Natural killer cell treated with Interleukin-12 subunit alpha and Interleukin-12 subunit beta and Interleukin-15 and Interleukin-18, amount 100 ng/mL, for 72 hours (primary cell): ENCODE results near the gene GLYR1. TPM values are rescaled to one million over a fixed set of nuclear protein-coding genes. Genes with fewer than 3 reads are reported as not detected.
"Not testable (repeated sequence)": the region's sequence is repeated elsewhere in the genome, so short reads cannot be mapped to it uniquely, and the experiment has no call there.

Source experiments
- ATAC-seq, 2 donors: fragments of 150-1000 bp; cut with Tn5 transposase in 1 of 2; sonication (Bioruptor Pico), chemical (Tn5 transposase) in 1 of 2; 2 replicates each; pipeline ENCODE4 v1.10.0; 2021
- DNase-seq: peaks from one replicate; pipeline ENCODE4 v3.0.0; 2022; ENCODE audit warnings: low spot score
- H3K27ac Mint-ChIP-seq, 2 donors: 1 replicate in 1 of 2; 2 replicates in 1 of 2; pipeline ENCODE4 v1.8.0; 2022; ENCODE audit warnings: mixed read lengths in 2 of 2, mild to moderate bottlenecking in 1 of 2, moderate library complexity in 1 of 2
- H3K27me3 Mint-ChIP-seq, 2 donors: 1 replicate in 1 of 2; 2 replicates in 1 of 2; pipeline ENCODE4 v1.8.0; 2022; ENCODE audit warnings: mixed read lengths in 2 of 2
- H3K36me3 Mint-ChIP-seq: one replicate; pipeline ENCODE4 v1.8.0; 2022; ENCODE audit warnings: mixed read lengths
- H3K4me1 Mint-ChIP-seq, 2 donors: 1 replicate in 1 of 2; 2 replicates in 1 of 2; pipeline ENCODE4 v1.8.0; 2022; ENCODE audit warnings: low read depth in 2 of 2, mixed read lengths in 2 of 2, mild to moderate bottlenecking in 1 of 2
- H3K4me3 Mint-ChIP-seq: one replicate; pipeline ENCODE4 v1.8.0; 2022; ENCODE audit warnings: mixed read lengths
- H3K9me3 Mint-ChIP-seq: 2 replicates; pipeline ENCODE4 v1.8.0; 2022; ENCODE audit warnings: mixed read lengths
- total RNA-seq, 2 donors: library from RNA; stranded (reverse); gene quantifications; one replicate each; pipeline ENCODE4 v1.2.3, GENCODE V29; 2022

Gene GLYR1
- 100 to 1,000 TPM; 126 to 156 TPM for total RNA-seq

DNA sequence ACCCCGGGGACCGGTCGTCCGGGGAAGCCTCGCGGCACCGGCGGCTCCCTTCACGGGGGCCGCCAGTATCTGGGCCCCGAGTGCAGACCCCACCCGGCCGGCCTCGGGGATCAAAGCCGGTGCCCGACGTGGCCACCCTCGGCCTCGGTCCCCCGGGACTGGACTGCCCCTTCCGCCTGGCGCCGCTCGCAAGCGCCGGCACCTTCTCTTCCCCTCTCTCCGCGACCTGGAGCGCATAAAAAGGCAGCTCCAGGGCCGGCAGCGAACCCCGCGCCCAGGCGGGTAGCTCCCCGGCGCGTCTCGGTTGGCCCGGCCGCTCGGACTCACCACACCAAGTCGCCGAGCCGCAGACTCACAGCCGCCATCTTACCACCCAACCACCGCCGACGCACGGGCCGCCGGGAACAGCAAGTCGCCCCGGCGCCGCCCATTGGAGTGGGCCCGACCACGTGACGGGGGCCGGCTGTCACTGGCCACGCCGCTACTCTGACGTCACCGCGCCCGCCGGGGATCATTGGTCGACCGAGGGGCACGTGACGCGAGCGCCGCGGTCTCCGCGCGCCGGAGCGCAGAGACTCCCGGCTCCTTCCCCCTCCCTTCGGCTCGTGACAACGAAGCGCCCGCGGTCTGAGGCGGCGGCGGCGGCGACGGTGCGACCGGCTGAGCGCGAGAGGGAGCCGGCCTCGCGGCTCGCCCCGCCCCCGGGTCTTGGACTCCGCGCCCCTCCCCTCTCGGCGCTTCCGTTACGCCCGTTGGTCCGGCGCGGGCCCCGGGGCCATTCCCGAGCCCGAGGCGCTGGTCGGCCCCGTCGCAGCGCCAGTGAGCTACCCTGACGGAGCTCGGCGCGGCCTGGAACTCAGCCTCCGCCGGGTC, at the start of gene GLYR1, which contains the start of gene UBN1:
Gene GLYR1, minus strand, starts transcription at position 388 of the 873 bp plus-strand sequence. Its CDS starts 23 bp downstream, at position 365.
Gene UBN1, plus strand, starts transcription at position 581 of the 873 bp plus-strand sequence. CDS start 5,437 bp downstream, outside the sequence.
- Mint-ChIP-seq H3K36me3 (peaks cover 11% of the 10 kb centered on the region), H3K4me1 (peaks cover 43 to 44% of the 10 kb centered on the region in 2 donors), H3K9me3 (no peaks in the 10 kb centered on the region), H3K27me3 (no peaks in the 10 kb centered on the region), H3K4me3 (peak within 1 kb of the TSS; percentile 99), H3K27ac (peak within 1 kb of the TSS; percentile 80 to 88)
- DNase-seq (peak; percentile 100), ATAC-seq (peak; percentile 95 to 97)

- H3K4me3 Mint-ChIP-seq, DNase-seq, H3K9me3 Mint-ChIP-seq, H3K27ac Mint-ChIP-seq, H3K27me3 Mint-ChIP-seq, ATAC-seq, H3K36me3 Mint-ChIP-seq, H3K4me1 Mint-ChIP-seq: not testable (repeated sequence)
Observed at GRCh38 chr16:4896761-4897160, 49.7 kb upstream of the GLYR1 start.

- H3K4me3 Mint-ChIP-seq: no peak overlapping the region
- no peak for DNase-seq
- H3K36me3 Mint-ChIP-seq: no peaks in the 10 kb centered on the region
- peaks cover 0 to 4% of the 10 kb centered on the region in 2 donors for H3K27me3 Mint-ChIP-seq
- H3K27ac Mint-ChIP-seq: no peak overlapping the region
- H3K4me1 Mint-ChIP-seq: no peaks in the 10 kb centered on the region
- H3K9me3 Mint-ChIP-seq: no peaks in the 10 kb centered on the region
- ATAC-seq: peak in 1 of 2 donors; percentile 29
Observed at GRCh38 chr16:4895366-4895765, 48.3 kb upstream of the GLYR1 start.

DNA sequence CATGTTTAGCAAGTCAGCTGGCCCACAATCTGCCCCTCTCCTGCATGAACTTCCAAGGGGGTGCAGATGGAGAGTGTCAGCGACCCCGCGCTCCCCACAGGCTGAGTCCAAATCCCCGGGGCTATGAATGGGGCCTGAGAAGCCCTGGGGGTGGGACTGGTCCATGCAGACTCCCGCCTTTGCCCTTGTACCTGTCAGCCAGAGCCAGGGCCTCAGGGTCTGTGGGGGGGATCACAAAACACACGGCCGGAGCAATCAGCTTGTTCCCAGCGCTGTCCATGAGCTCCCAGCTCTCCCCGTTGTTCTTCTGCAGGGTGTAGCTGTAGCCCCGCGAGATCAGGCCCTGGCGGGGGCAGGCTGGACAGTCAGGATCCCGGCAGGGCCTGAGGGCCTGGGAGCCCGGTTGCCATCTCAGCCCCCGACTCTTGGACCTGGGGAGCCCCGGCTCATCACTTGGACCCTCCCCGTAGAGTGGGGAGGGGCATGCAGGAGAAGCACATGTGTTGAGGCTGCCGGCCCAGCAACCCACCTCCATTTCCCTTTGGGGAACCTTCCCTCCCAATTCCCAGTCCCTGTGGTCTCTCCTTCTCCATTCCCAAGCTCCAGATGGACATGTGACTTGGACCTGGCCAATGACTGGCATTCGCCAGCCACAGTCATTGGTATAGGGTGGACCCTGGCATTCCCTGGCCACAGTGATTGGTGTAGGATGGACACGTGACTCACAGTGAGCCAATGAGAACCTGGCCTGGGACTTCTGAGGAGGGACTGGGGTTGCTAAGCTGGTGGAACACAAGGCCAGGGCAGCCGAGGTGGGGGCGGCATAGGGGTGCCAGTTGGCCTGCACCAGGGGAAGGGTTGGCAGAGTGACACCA, 47.4 kb upstream of the GLYR1 start:
- no peaks in the 10 kb centered on the region for H3K36me3 Mint-ChIP-seq
- no peak overlapping the region for H3K4me3 Mint-ChIP-seq
- H3K9me3 Mint-ChIP-seq: no peaks in the 10 kb centered on the region
- H3K27ac Mint-ChIP-seq: no peak overlapping the region
- DNase-seq (no peak), ATAC-seq (no peak)
- no peaks in the 10 kb centered on the region for H3K27me3 Mint-ChIP-seq
- no peaks in the 10 kb centered on the region for H3K4me1 Mint-ChIP-seq

- Mint-ChIP-seq H3K36me3 (no peaks in the 10 kb centered on the region), H3K9me3 (no peaks in the 10 kb centered on the region), H3K27me3 (no peaks in the 10 kb centered on the region), H3K4me1 (no peaks in the 10 kb centered on the region), H3K4me3 (no peak overlapping the region), H3K27ac (no peak overlapping the region)
- DNase-seq (no peak), ATAC-seq (no peak)
Observed at GRCh38 chr16:4893103-4893862, 46.2 kb upstream of the GLYR1 start.

GRCh38 chr16:4892361-4893102, 45.4 kb upstream of the GLYR1 start:
- Mint-ChIP-seq H3K27me3 (no peaks in the 10 kb centered on the region), H3K4me3 (no peak overlapping the region), H3K27ac (no peak overlapping the region), H3K36me3 (no peaks in the 10 kb centered on the region), H3K9me3 (no peaks in the 10 kb centered on the region), H3K4me1 (no peaks in the 10 kb centered on the region)
- DNase-seq: no peak
- no peak for ATAC-seq

DNA sequence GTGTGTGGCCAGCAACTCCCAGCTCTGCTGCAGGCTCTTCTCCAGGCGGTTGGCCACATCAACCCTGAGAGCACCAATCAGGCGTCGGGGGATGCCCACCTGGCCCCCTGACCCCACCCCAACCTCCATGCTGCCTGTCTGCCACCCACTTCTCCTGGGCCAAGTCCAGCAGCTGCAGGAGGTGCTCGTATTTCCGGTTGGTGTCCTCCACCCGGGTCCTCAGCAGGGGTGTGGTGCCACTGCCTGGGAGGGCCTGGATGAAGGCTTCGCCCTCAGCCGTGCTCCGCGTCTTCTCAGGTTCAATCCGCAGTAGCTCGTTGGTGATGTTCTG, 44.8 kb upstream of the GLYR1 start:
- Mint-ChIP-seq H3K4me1 (no peaks in the 10 kb centered on the region), H3K27ac (no peak overlapping the region), H3K36me3 (no peaks in the 10 kb centered on the region), H3K27me3 (no peaks in the 10 kb centered on the region), H3K9me3 (no peaks in the 10 kb centered on the region), H3K4me3 (no peak overlapping the region)
- ATAC-seq: no peak
- no peak for DNase-seq

- H3K36me3 Mint-ChIP-seq: peaks cover 2% of the 10 kb centered on the region
- DNase-seq: no peak
- no peaks in the 10 kb centered on the region for H3K27me3 Mint-ChIP-seq
- ATAC-seq: no peak
- H3K4me1 Mint-ChIP-seq: no peaks in the 10 kb centered on the region
- no peak overlapping the region for H3K4me3 Mint-ChIP-seq
- H3K27ac Mint-ChIP-seq: no peak overlapping the region
- no peaks in the 10 kb centered on the region for H3K9me3 Mint-ChIP-seq
Observed at GRCh38 chr16:4891097-4891885, 44.2 kb upstream of the GLYR1 start.

DNA sequence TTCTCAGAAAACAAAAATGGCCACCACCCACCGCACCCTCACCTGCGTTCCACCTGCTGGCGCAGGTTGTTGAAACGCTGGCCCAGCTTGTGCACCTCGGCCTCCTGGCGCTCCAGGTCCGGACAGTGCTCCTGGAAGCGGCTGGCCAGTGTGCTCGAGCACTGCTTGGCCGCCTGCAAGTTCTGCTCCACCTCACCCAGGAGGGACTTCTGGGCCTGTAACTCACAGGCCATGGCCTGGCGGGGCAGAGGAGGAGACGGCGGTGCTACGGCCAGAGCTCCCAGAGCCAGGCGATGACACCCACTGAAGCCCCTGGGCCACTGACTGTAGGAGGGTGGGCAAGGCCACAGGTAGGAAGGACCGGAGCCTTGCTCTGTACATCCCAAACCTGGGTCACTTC, 43.6 kb upstream of the GLYR1 start:
- Mint-ChIP-seq H3K36me3 (peaks cover 8% of the 10 kb centered on the region), H3K4me3 (no peak overlapping the region), H3K9me3 (no peaks in the 10 kb centered on the region), H3K27ac (no peak overlapping the region), H3K4me1 (peaks cover 0 to 3% of the 10 kb centered on the region in 2 donors), H3K27me3 (no peaks in the 10 kb centered on the region)
- DNase-seq (no peak), ATAC-seq (no peak)

DNA sequence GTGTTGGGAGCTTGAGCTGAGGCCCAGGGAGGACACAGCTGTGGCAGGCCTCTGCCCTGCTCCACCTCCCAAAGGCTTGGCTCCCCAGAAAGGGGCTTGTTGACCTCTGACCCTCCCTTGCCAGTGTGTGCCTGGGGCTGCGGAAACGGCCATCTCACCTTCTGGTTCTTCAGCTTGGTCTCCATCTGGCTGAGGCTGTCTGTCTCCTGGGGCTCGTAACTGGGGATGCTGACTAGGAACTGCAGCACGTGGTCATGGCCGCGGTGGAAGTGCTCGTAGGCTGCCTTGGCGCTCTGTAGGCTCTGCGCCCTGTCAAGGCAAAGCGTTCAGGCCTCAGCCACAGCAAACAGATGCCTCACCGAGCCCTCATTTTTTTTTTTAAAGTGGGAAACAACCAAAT, 42.9 kb upstream of the GLYR1 start:
- Mint-ChIP-seq H3K27ac (no peak overlapping the region), H3K27me3 (no peaks in the 10 kb centered on the region), H3K4me1 (peaks cover 0 to 3% of the 10 kb centered on the region in 2 donors), H3K36me3 (peaks cover 9% of the 10 kb centered on the region), H3K9me3 (no peaks in the 10 kb centered on the region), H3K4me3 (no peak overlapping the region)
- DNase-seq (no peak), ATAC-seq (no peak)

- ATAC-seq (no peak), DNase-seq (no peak)
- H3K9me3 Mint-ChIP-seq: no peaks in the 10 kb centered on the region
- H3K4me3 Mint-ChIP-seq: no peak overlapping the region
- H3K4me1 Mint-ChIP-seq: peaks cover 0 to 9% of the 10 kb centered on the region in 2 donors
- H3K27ac Mint-ChIP-seq: no peak overlapping the region
- H3K36me3 Mint-ChIP-seq: peaks cover 22% of the 10 kb centered on the region
- H3K27me3 Mint-ChIP-seq: no peaks in the 10 kb centered on the region
Observed at GRCh38 chr16:4888428-4889135, 41.5 kb upstream of the GLYR1 start.

- peaks cover 22% of the 10 kb centered on the region for H3K36me3 Mint-ChIP-seq
- no peaks in the 10 kb centered on the region for H3K27me3 Mint-ChIP-seq
- no peak for DNase-seq
- ATAC-seq: no peak
- H3K4me3 Mint-ChIP-seq: no peak overlapping the region
- H3K4me1 Mint-ChIP-seq: peaks cover 0 to 9% of the 10 kb centered on the region in 2 donors
- H3K27ac Mint-ChIP-seq: no peak overlapping the region
- H3K9me3 Mint-ChIP-seq: no peaks in the 10 kb centered on the region
Observed at GRCh38 chr16:4886151-4886550, 39.1 kb upstream of the GLYR1 start.
